K562 (cell line): ENCODE results near the gene SLCO2B1. TPM values are rescaled to one million over a fixed set of nuclear protein-coding genes. Genes with fewer than 3 reads are reported as not detected.

ENCODE experiments used
- ATAC-seq: fragments of 200-7000 bp; cut with Tn5 transposase; 3 replicates; pipeline ENCODE4 v1.9.1; 2020; ENCODE audit warnings: moderate library complexity
- BruUV-seq: library from RNA; stranded (reverse); fragments of 400-500 nt; replicated peaks from 2 replicates; lab custom pipeline; 2021; lab: Mats Ljungman, UMichigan
- CTCF ChIA-PET: fragments of 300-600 bp; formaldehyde crosslinking; extraction: SDS; loops from one replicate; lab custom pipeline; 2021; ENCODE audit warnings: low intra/inter-chr PET ratio; lab: Yijun Ruan, JAX
- POLR2A ChIA-PET: fragments of 300-600, 350-650 bp; sonication (Branson Sonifier 250); formaldehyde crosslinking; extraction: SDS; loops from one replicate; lab custom pipeline; 2021; ENCODE audit warnings: antibody characterized with exemption, inconsistent platforms; lab: Yijun Ruan, JAX
- DNase-seq, 4 experiments: peaks; one replicate each; pipeline versions ENCODE4 v3.0.0 to v3.0.0-alpha.2; 2011 to 2018; ENCODE audit warnings: low spot score in 3 of 4, mixed read lengths in 3 of 4; ENCODE audit errors: extremely low read depth in 1 of 4
- FAIRE-seq: peaks from 2 replicates; lab custom pipeline; 2011; peaks lifted over from hg19 to GRCh38; lab: Jason Lieb, UNC
- H2AFZ ChIP-seq: 2 replicates; pipeline ENCODE4 v1.6.0; 2011; ENCODE audit warnings: low read depth, low read length, control low read depth, inconsistent platforms
- H3K27ac ChIP-seq: fragments of 200-600 bp; 3 replicates; pipeline ENCODE4 v1.8.0; 2011; ENCODE audit warnings: low read depth, mild to moderate bottlenecking, control low read depth, inconsistent platforms, low read length, moderate library complexity, mixed read lengths; ENCODE audit errors: extremely low read depth
- H3K27me3 ChIP-seq, 2 experiments: fragments of 300-600 bp in 1 of 2; 2 replicates in 1 of 2; 3 replicates in 1 of 2; pipeline versions ENCODE4 v1.6.0 to v1.8.0; 2011; ENCODE audit warnings: inconsistent platforms in 2 of 2, low read length in 2 of 2, mild to moderate bottlenecking in 1 of 2, mixed read lengths in 1 of 2, moderate library complexity in 1 of 2; ENCODE audit not compliant: control insufficient read depth in 2 of 2, insufficient read depth in 2 of 2
- H3K36me3 ChIP-seq: fragments of 300-600 bp; 3 replicates; pipeline ENCODE4 v1.8.0; 2011; ENCODE audit warnings: mild to moderate bottlenecking, low read length, inconsistent platforms; ENCODE audit not compliant: control insufficient read depth, insufficient read depth
- H3K4me1 ChIP-seq, 2 experiments: fragments of 200-600 bp in 1 of 2; replicated peaks in 1 of 2; 2 replicates in 1 of 2; 3 replicates in 1 of 2; pipeline versions ENCODE4 v1.5.1 to v1.8.0; 2011; ENCODE audit warnings: inconsistent platforms in 2 of 2, low read length in 2 of 2, mild to moderate bottlenecking in 1 of 2, mixed read lengths in 1 of 2, moderate library complexity in 1 of 2; ENCODE audit not compliant: control insufficient read depth in 2 of 2, insufficient read depth in 2 of 2
- H3K4me2 ChIP-seq: 2 replicates; pipeline ENCODE4 v1.6.1; 2011; ENCODE audit warnings: low read length, control low read depth, inconsistent platforms, mixed read lengths; ENCODE audit not compliant: insufficient read depth
- H3K4me3 ChIP-seq: fragments of 200-600 bp; sonication (generic), shearing (Covaris generic); 2 replicates; pipeline ENCODE4 v1.5.1; 2016; ENCODE audit warnings: control low read depth, inconsistent platforms
- H3K79me2 ChIP-seq: fragments of 200-600 bp; 3 replicates; pipeline ENCODE4 v1.8.0; 2011; ENCODE audit warnings: low read length, inconsistent platforms; ENCODE audit not compliant: control insufficient read depth, insufficient read depth
- H3K9ac ChIP-seq, 2 experiments: 2 replicates each; pipeline versions ENCODE4 v1.6.0 to v1.6.1; 2011; ENCODE audit warnings: low read depth in 2 of 2, low read length in 2 of 2, control low read depth in 1 of 2, inconsistent platforms in 1 of 2, mild to moderate bottlenecking in 1 of 2, mixed read lengths in 1 of 2; ENCODE audit not compliant: insufficient read depth in 1 of 2
- H3K9me1 ChIP-seq: one replicate; pipeline ENCODE4 v1.6.0; 2011; ENCODE audit warnings: inconsistent platforms, mild to moderate bottlenecking, low read length, moderate library complexity; ENCODE audit not compliant: control insufficient read depth, insufficient read depth
- H3K9me3 ChIP-seq: replicated peaks from 2 replicates; pipeline ENCODE4 v1.5.1; 2011; ENCODE audit warnings: low read depth, low read length, inconsistent platforms; ENCODE audit not compliant: control insufficient read depth, insufficient read depth
- H4K20me1 ChIP-seq: replicated peaks from 2 replicates; pipeline ENCODE4 v1.6.1; 2011; ENCODE audit warnings: low read length, inconsistent platforms, mixed read lengths; ENCODE audit not compliant: control insufficient read depth, insufficient read depth
- ARID1B ChIP-seq: fragments of 450-650 bp; IDR thresholded peaks from 2 replicates; pipeline ENCODE4 v1.6.1; 2016; ENCODE audit warnings: antibody characterized with exemption, mild to moderate bottlenecking, inconsistent platforms
- BCOR ChIP-seq: fragments of 450-650 bp; IDR thresholded peaks from 2 replicates; pipeline ENCODE4 v1.6.1; 2016
- BRF1 ChIP-seq: IDR thresholded peaks from 3 replicates; pipeline ENCODE4 v1.6.1; 2011; ENCODE audit warnings: borderline replicate concordance, mild to moderate bottlenecking; ENCODE audit not compliant: insufficient read length; ENCODE audit errors: extremely low read depth
- CBFA2T3 ChIP-seq: fragments of 450-650 bp; IDR thresholded peaks from 2 replicates; pipeline ENCODE4 v1.6.1; 2017
- CBX3 ChIP-seq, 2 experiments: IDR thresholded peaks; 1 replicate in 1 of 2; 2 replicates in 1 of 2; pipeline ENCODE4 v1.6.1; 2012; ENCODE audit warnings: inconsistent platforms in 2 of 2, low read length in 2 of 2, borderline replicate concordance in 1 of 2, control low read depth in 1 of 2
- PHF21A ChIP-seq: fragments of 450-650 bp; IDR thresholded peaks from 2 replicates; pipeline ENCODE4 v1.6.1; 2017; ENCODE audit warnings: low read depth, borderline replicate concordance
- POLR2B ChIP-seq: fragments of 450-650 bp; IDR thresholded peaks from 2 replicates; pipeline ENCODE4 v1.6.1; 2018; ENCODE audit warnings: low read depth; ENCODE audit not compliant: partially characterized antibody
- POU5F1 ChIP-seq: fragments of 150-350 bp; IDR thresholded peaks from 2 replicates; pipeline ENCODE4 v1.6.1; 2014; ENCODE audit warnings: borderline replicate concordance, low read length, low read depth, mild to moderate bottlenecking; ENCODE audit not compliant: partially characterized antibody
- RB1 ChIP-seq: fragments of 450-650 bp; IDR thresholded peaks from 2 replicates; pipeline ENCODE4 v1.6.1; 2017; ENCODE audit warnings: low read depth, mild to moderate bottlenecking
- RBM22 ChIP-seq: fragments of 200-400 bp; formaldehyde crosslinking; IDR thresholded peaks from 2 replicates; pipeline ENCODE4 v1.6.1; 2018; ENCODE audit warnings: low read length, low read depth; ENCODE audit not compliant: poor library complexity, severe bottlenecking
- TAL1 ChIP-seq: fragments of 450-650 bp; IDR thresholded peaks from 2 replicates; pipeline ENCODE4 v1.6.1; 2016; ENCODE audit warnings: mild to moderate bottlenecking
- TCF7L2 ChIP-seq: fragments of 150-350 bp; IDR thresholded peaks from 2 replicates; pipeline ENCODE4 v1.6.1; 2016; ENCODE audit warnings: low read depth, mild to moderate bottlenecking, low read length, moderate library complexity
- ZFP1 ChIP-seq: fragments of 450-650 bp; formaldehyde crosslinking; IDR thresholded peaks from 2 replicates; pipeline ENCODE4 v1.4.0; 2020; ENCODE audit warnings: mild to moderate bottlenecking, mixed read lengths
- WGBS: fragments of 100-300 bp; shearing (Covaris generic); methylation state at CpG from one replicate; pipeline ENCODE4 v1.1.6; 2016; ENCODE audit warnings: low coverage, mixed read lengths; ENCODE audit not compliant: insufficient coverage; ENCODE audit errors: missing lambda C conversion rate; 5-methylcytosine and 5-hydroxymethylcytosine counted together
- in situ Hi-C: fragments of 300-500 bp; cut with MboI; formaldehyde crosslinking; loops from 4 replicates; pipeline ENCODE4 v1.15.0; 2018; ENCODE audit warnings: inconsistent platforms, mixed read lengths
- intact Hi-C: fragments of 100-400 bp; cut with micrococcal nuclease; formaldehyde crosslinking; loops from 2 replicates; pipeline ENCODE4 v1.14.2; 2022
- polyA plus RNA-seq, 8 experiments: library from polyadenylated mRNA; depleted of rRNA in 4 of 8; stranded (reverse) in 5 of 8; unstranded in 3 of 8; fragments of >200 nt; fragmentation: Nextera tagmentation in 2 of 8; fragmentation: Illumina TruSeq in 1 of 8; extraction: Ambion mirVana in 2 of 8; extraction: Trizol in 1 of 8; gene quantifications; 2 replicates each; pipeline versions ENCODE4 v1.2.1 to v1.2.3, GENCODE V29; 2011 to 2014; ENCODE audit warnings: inconsistent platforms in 1 of 8, missing spikeins in 1 of 8
- total RNA-seq, 7 experiments: library from RNA; depleted of rRNA in 6 of 7; stranded (reverse); fragments of >200 nt in 6 of 7; fragmentation: Illumina TruSeq in 2 of 7; extraction: Trizol in 2 of 7; gene quantifications; 2 replicates each; pipeline versions ENCODE4 v1.2.1 to v1.2.3, GENCODE V29; 2011 to 2021; ENCODE audit warnings: low replicate concordance in 1 of 7
- TF ChIP-seq, protein P1 (sequence below), 2 experiments: fragments of 200-800 bp in 1 of 2; sonication (Bioruptor generic) in 1 of 2; sonication (generic) in 1 of 2; formaldehyde crosslinking in 1 of 2; IDR thresholded peaks in 1 of 2; conservative IDR thresholded peaks in 1 of 2; 2 replicates each; pipeline versions ENCODE4 v1.5.0 to v1.6.1; 2016 to 2020; ENCODE audit warnings: missing compliant biosample characterization in 1 of 2, missing genetic modification characterization in 1 of 2, missing genetic modification reagents in 1 of 2
- TF ChIP-seq, protein P2 (sequence below), 2 experiments: fragments of 450-650 bp in 1 of 2; sonication (generic) in 1 of 2; formaldehyde crosslinking in 1 of 2; IDR thresholded peaks in 1 of 2; conservative IDR thresholded peaks in 1 of 2; 2 replicates each; pipeline versions ENCODE4 v1.6.1 to v1.8.1; 2016 to 2023; ENCODE audit warnings: mild to moderate bottlenecking in 2 of 2, moderate library complexity in 2 of 2, inconsistent platforms in 1 of 2, missing genetic modification reagents in 1 of 2

SLCO2B1 gene
- total and polyA plus RNA-seq, 9 of the 15 experiments (the other 6 are each of a cell fraction or from before 2014, with no cell fraction given): 0.70 to 14.7 (median 7.6) TPM

DNA sequence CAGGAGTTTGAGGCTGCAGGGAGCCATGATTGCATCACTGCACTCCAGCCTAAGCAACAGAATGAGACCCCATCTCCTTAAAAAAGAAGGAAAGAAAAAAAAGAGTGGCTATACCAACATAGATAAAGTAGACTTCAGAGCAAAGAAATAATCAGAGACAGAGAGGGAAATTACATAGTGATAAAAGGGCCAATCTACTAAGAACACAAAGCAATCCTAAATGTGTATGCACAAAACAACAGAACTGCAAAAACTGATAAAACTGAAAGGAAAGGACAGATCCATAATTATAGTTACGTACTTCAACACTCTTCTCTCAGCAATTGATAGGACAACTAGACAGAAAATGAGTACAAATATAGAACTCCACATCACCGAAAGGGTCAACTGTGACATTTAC lies 36.4 kb upstream of the SLCO2B1 start:
- BruUV-seq: no TSS peak
- TF ChIP-seq POU5F1 (no peak), POLR2B (peak; percentile 9), TCF7L2 (no peak), BRF1 (no peak), TAL1 (peak; percentile 37; the same call in 1 of the 2 replicates), ZFP1 (CRISPR knock-in tag) (no peak), ARID1B (peak; percentile 34; the same call in 1 of the 2 replicates), CBFA2T3 (peak; percentile 66), RB1 (no peak), CBX3 (IDR thresholded peaks at IDR 0.05; ENCODE audit: borderline replicate concordance in 1 of 2, low read length in 2 of 2) (no peak), PHF21A (no peak), RBM22 (no peak), BCOR (no peak)
- TF ChIP-seq, protein P1, sequence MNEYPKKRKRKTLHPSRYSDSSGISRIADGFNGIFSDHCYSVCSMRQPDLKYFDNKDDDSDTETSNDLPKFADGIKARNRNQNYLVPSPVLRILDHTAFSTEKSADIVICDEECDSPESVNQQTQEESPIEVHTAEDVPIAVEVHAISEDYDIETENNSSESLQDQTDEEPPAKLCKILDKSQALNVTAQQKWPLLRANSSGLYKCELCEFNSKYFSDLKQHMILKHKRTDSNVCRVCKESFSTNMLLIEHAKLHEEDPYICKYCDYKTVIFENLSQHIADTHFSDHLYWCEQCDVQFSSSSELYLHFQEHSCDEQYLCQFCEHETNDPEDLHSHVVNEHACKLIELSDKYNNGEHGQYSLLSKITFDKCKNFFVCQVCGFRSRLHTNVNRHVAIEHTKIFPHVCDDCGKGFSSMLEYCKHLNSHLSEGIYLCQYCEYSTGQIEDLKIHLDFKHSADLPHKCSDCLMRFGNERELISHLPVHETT (CRISPR knock-in tag; conservative IDR thresholded peaks at IDR 0.05 in 1 of 2, IDR thresholded peaks at IDR 0.05 in 1 of 2): no peak
- TF ChIP-seq, protein P2, sequence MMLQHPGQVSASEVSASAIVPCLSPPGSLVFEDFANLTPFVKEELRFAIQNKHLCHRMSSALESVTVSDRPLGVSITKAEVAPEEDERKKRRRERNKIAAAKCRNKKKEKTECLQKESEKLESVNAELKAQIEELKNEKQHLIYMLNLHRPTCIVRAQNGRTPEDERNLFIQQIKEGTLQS (IDR thresholded peaks at IDR 0.05): 0 out of 2 replicates have a peak, but pooled peaks have one; percentile 8
- TF ChIP-seq, protein P2 (CRISPR knock-in tag; conservative IDR thresholded peaks at IDR 0.05): no peak

More for the DNA sequence above, 36.4 kb upstream of the SLCO2B1 start:
- Histone ChIP-seq H3K9me3 (peaks cover 22% of the 10 kb centered on the region), H3K27me3 (no peaks in the 10 kb centered on the region), H4K20me1 (no peaks in the 10 kb centered on the region), H3K9ac (no peak overlapping the region), H3K79me2 (no peaks in the 10 kb centered on the region; the same call in 2 of the 3 replicates), H3K36me3 (peaks cover 4% of the 10 kb centered on the region; the same call in 2 of the 3 replicates), H3K9me1 (no peaks in the 10 kb centered on the region), H2AFZ (no peak overlapping the region), H3K4me1 (no peaks in the 10 kb centered on the region), H3K27ac (no peak overlapping the region), H3K4me3 (no peak overlapping the region), H3K4me2 (no peak overlapping the region)
- DNase-seq (no peak), FAIRE-seq (no peak), ATAC-seq (no peak)
- WGBS: 45% methylated on average over 2 of the region's 2 CpGs
- ChIA-PET POLR2A (no interaction called here), CTCF (no interaction called here)
- intact Hi-C loops: no loop called here
- in situ Hi-C loops: no loop called here
